Uterus (tissue), 4 donors: ENCODE measurements around the gene MAD2L2. TPM values are rescaled to one million over a fixed set of nuclear protein-coding genes. Genes with fewer than 3 reads are reported as not detected.

Source experiments
- DNase-seq, 2 donors: peaks; one replicate each; pipeline ENCODE4 v3.0.0-alpha.2; 2019 to 2020
- H3K27ac ChIP-seq, 2 donors: fragments of 200-600 bp; sonication (generic); 1 replicate in 1 of 2; 2 replicates in 1 of 2; pipeline ENCODE4 v1.5.1; 2016 to 2018
- H3K27me3 ChIP-seq, 2 donors: fragments of 200-600 bp; sonication (generic); one replicate each; pipeline ENCODE4 v1.5.1; 2018 to 2019; ENCODE audit warnings: control low read depth in 1 of 2
- H3K36me3 ChIP-seq, 2 donors: fragments of 200-600 bp; sonication (generic); one replicate each; pipeline ENCODE4 v1.5.1; 2019; ENCODE audit warnings: control low read depth in 1 of 2
- H3K4me1 ChIP-seq, 2 donors: fragments of 200-600 bp; sonication (generic); one replicate each; pipeline ENCODE4 v1.5.1; 2018 to 2019; ENCODE audit warnings: control low read depth in 1 of 2
- H3K4me3 ChIP-seq, 2 donors: fragments of 200-600 bp; sonication (generic); 1 replicate in 1 of 2; 2 replicates in 1 of 2; pipeline ENCODE4 v1.5.1; 2018 to 2019; ENCODE audit warnings: mild to moderate bottlenecking in 1 of 2
- H3K9me3 ChIP-seq, 2 donors: fragments of 200-600 bp; sonication (generic); one replicate each; pipeline ENCODE4 v1.5.1; 2019; ENCODE audit warnings: control low read depth in 1 of 2
- CTCF ChIP-seq, 4 experiments: fragments of 200-600 bp in 2 of 4; fragments of 450-650 bp in 2 of 4; sonication (generic) in 2 of 4; IDR thresholded peaks; one replicate each; pipeline ENCODE4 v1.5.1; 2016 to 2019; ENCODE audit warnings: antibody characterized with exemption in 4 of 4, mild to moderate bottlenecking in 2 of 4, moderate library complexity in 1 of 4
- POLR2A ChIP-seq, 2 donors: fragments of 450-650 bp; IDR thresholded peaks; one replicate each; pipeline ENCODE4 v1.6.1; 2016; ENCODE audit warnings: antibody characterized with exemption in 2 of 2, mild to moderate bottlenecking in 1 of 2, moderate library complexity in 1 of 2
- intact Hi-C: fragments of 100-400 bp; cut with DNase I; formaldehyde crosslinking; loops from one replicate; pipeline ENCODE4 v1.15.1; 2023; ENCODE audit warnings: low total_unique reads
- total RNA-seq, 4 donors: library from RNA; depleted of rRNA in 3 of 4; stranded (reverse); fragments of >200 nt in 3 of 4; gene quantifications; one replicate each; pipeline versions ENCODE4 v1.1.0 to v1.2.4, GENCODE V29; 2014 to 2023
- donor health status: DM: yes; HTN: yes; CAD: no.

MAD2L2 gene
- total RNA-seq, 4 donors from 2014 or later: 24.3 to 66.2 (median 34.6) TPM

GRCh38 chr1:11641776-11642305 is 39.1 kb downstream of the MAD2L2 start:
- H3K36me3 ChIP-seq: no peaks in the 10 kb centered on the region
- DNase-seq: no peak
- no peak for TF ChIP-seq CTCF (IDR thresholded peaks at IDR 0.05)
- TF ChIP-seq POLR2A (IDR thresholded peaks at IDR 0.05): no peak
- H3K4me1 ChIP-seq: no peaks in the 10 kb centered on the region
- intact Hi-C loops: loop anchor here (10.0 kb wide), 1 partner anchor 407 kb away; no protein-coding TSS in a partner anchor
- H3K4me3 ChIP-seq: no peak overlapping the region
- H3K9me3 ChIP-seq: no peaks in the 10 kb centered on the region
- no peak overlapping the region for H3K27ac ChIP-seq
- H3K27me3 ChIP-seq: no peaks in the 10 kb centered on the region

- TF ChIP-seq POLR2A (IDR thresholded peaks at IDR 0.05) (no peak), CTCF (IDR thresholded peaks at IDR 0.05) (no peak)
- DNase-seq: no peak
- Histone ChIP-seq H3K4me3 (no peak overlapping the region), H3K27me3 (no peaks in the 10 kb centered on the region), H3K4me1 (no peaks in the 10 kb centered on the region), H3K36me3 (no peaks in the 10 kb centered on the region), H3K9me3 (no peaks in the 10 kb centered on the region), H3K27ac (no peak overlapping the region)
- intact Hi-C loops: loop anchor here (10.0 kb wide), 1 partner anchor 406 kb away; no protein-coding TSS in a partner anchor
These were observed 40.0 kb downstream of the MAD2L2 start for GRCh38 chr1:11640944-11641343.

DNA sequence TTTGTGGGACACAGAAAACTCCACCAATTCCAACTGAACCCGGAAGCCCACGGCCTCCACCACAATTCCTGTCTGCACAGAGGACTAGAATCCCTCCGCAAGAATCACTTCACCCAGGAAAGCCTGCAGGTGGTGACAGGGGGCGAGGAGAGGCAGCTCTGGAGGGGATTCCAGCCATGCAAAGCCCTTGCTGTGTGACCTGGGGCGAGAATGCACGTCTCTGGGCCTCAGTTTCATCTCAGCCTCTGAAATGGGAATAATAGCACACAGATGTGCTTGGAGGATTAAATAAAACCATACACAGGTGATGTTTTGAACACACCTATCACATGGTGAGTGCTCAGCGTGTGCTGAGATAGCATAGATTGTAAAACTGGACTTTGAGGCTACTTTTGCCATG is 40.8 kb downstream of the MAD2L2 start:
- TF ChIP-seq POLR2A (IDR thresholded peaks at IDR 0.05) (no peak), CTCF (IDR thresholded peaks at IDR 0.05) (no peak)
- H3K27ac ChIP-seq: no peak overlapping the region
- H3K4me3 ChIP-seq: no peak overlapping the region
- no peaks in the 10 kb centered on the region for H3K36me3 ChIP-seq
- no peaks in the 10 kb centered on the region for H3K9me3 ChIP-seq
- H3K27me3 ChIP-seq: no peaks in the 10 kb centered on the region
- H3K4me1 ChIP-seq: no peaks in the 10 kb centered on the region
- intact Hi-C loops: loop anchor here (10.0 kb wide), 1 partner anchor 405 kb away; no protein-coding TSS in a partner anchor
- DNase-seq: no peak

DNA sequence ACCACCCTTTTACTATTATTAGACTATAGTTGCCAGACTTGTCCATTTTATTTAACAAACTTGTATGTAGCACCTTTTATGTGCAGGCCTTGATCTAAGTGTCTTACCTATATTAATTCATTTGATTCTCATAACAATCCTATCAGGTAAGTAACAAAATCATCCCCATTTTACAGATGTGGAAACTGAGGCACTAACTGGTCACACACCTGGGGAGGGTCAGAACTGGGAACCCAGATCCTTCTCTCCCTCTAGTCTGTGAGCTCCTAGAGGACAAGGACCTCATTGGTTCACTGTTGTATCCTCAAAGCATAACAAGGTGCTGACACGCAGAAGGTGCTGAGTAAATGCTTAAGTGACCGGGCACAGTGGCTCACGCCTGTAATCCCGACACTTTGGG is 41.6 kb downstream of the MAD2L2 start:
- Histone ChIP-seq H3K36me3 (no peaks in the 10 kb centered on the region), H3K4me3 (no peak overlapping the region), H3K4me1 (no peaks in the 10 kb centered on the region), H3K27me3 (no peaks in the 10 kb centered on the region), H3K27ac (no peak overlapping the region), H3K9me3 (no peaks in the 10 kb centered on the region)
- no peak for DNase-seq
- TF ChIP-seq CTCF (IDR thresholded peaks at IDR 0.05) (no peak), POLR2A (IDR thresholded peaks at IDR 0.05) (no peak)
- intact Hi-C loops: no loop called here

DNA sequence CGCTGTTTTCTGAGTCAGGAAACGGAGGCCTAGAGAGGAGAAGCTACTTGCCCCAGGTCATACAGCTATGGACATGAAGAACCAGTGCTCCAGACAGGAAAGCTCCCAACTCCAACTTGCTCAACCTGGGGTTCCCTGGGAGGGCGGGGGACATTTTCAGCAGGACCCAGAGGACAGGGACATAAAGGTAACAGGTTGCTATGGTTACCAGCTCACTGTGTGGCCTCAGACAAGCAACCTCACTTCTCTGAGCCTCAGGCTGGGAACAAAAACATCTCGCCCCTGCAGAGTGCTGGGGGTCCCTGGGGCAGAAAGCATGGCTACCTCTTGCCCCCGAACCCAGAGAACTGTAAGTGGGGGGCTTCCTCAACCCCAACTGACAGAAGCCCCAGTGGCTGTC is 42.8 kb downstream of the MAD2L2 start:
- intact Hi-C loops: no loop called here
- Histone ChIP-seq H3K9me3 (no peaks in the 10 kb centered on the region), H3K36me3 (no peaks in the 10 kb centered on the region), H3K4me3 (no peak overlapping the region), H3K27me3 (no peaks in the 10 kb centered on the region), H3K27ac (no peak overlapping the region), H3K4me1 (no peaks in the 10 kb centered on the region)
- DNase-seq: no peak
- TF ChIP-seq POLR2A (IDR thresholded peaks at IDR 0.05) (no peak), CTCF (IDR thresholded peaks at IDR 0.05) (no peak)
